CD4-positive, alpha-beta T cell treated with Interleukin-21 for 1 hour (primary cell): ENCODE measurements around the gene GADL1.

Experiments used
- DNase-seq: peaks from one replicate; pipeline ENCODE4 v3.0.0-alpha.2; 2020

GADL1 gene

GRCh38 chr3:30752970-30753369 is 141.5 kb downstream of the GADL1 start:
- DNase-seq, result no peak

GRCh38 chr3:30752491-30752890 is 142.0 kb downstream of the GADL1 start:
- DNase-seq, result no peak

- peak; percentile 34 for DNase-seq
Observed at GRCh38 chr3:30751610-30752299, 142.7 kb downstream of the GADL1 start.

- no peak for DNase-seq
Observed at GRCh38 chr3:30750967-30751366, 143.5 kb downstream of the GADL1 start.

- no peak for DNase-seq
Observed at GRCh38 chr3:30749230-30749629, 145.2 kb downstream of the GADL1 start.

- no peak for DNase-seq
Observed at GRCh38 chr3:30747771-30748281, 146.6 kb downstream of the GADL1 start.

- DNase-seq, result no peak
Observed at GRCh38 chr3:30743641-30744317, 150.7 kb downstream of the GADL1 start.

- no peak for DNase-seq
Observed at GRCh38 chr3:30742796-30743619, 151.5 kb downstream of the GADL1 start.

GRCh38 chr3:30741889-30742288 is 152.6 kb downstream of the GADL1 start:
- DNase-seq, result no peak

- no peak for DNase-seq
Observed at GRCh38 chr3:30738605-30739004, 155.9 kb downstream of the GADL1 start.

- DNase-seq, result no peak
Observed at GRCh38 chr3:30737743-30738499, 156.5 kb downstream of the GADL1 start.

GRCh38 chr3:30733696-30734095 is 160.8 kb downstream of the GADL1 start:
- no peak for DNase-seq

GRCh38 chr3:30733209-30733608 is 161.3 kb downstream of the GADL1 start:
- no peak for DNase-seq

GRCh38 chr3:30730967-30731366 is 163.5 kb downstream of the GADL1 start:
- DNase-seq, result no peak

- DNase-seq, result no peak
Observed at GRCh38 chr3:30729936-30730335, 164.5 kb downstream of the GADL1 start.

GRCh38 chr3:30729512-30729911 is 164.9 kb downstream of the GADL1 start:
- no peak for DNase-seq

- DNase-seq, result no peak
Observed at GRCh38 chr3:30728143-30728542, 166.3 kb downstream of the GADL1 start.

- DNase-seq, result no peak
Observed at GRCh38 chr3:30724863-30725262, 169.6 kb downstream of the GADL1 start.

GRCh38 chr3:30723211-30723610 is 171.2 kb downstream of the GADL1 start:
- no peak for DNase-seq

GRCh38 chr3:30721314-30721634 is 173.2 kb downstream of the GADL1 start:
- no peak for DNase-seq

- no peak for DNase-seq
Observed at GRCh38 chr3:30720586-30721313, 173.7 kb downstream of the GADL1 start.

- DNase-seq, result no peak
Observed at GRCh38 chr3:30719536-30719935, 174.9 kb downstream of the GADL1 start.
